ENCODE data around the gene HCAR2.

The HCAR2 gene

GRCh38 chr12:122740351-122740750, 37.2 kb upstream of the HCAR2 start:
- peaks cover 9% of the 10 kb centered on the region; the same call in 1 of the 2 replicates for H3K9me3 ChIP-seq (ENCODE audit: insufficient read depth, low read length)
- H3K9ac ChIP-seq (ENCODE audit: insufficient read length, low read depth) = no peak overlapping the region
- H3K27me3 ChIP-seq (ENCODE audit: insufficient read depth, insufficient read length) = no peaks in the 10 kb centered on the region
- H3K4me1 ChIP-seq (ENCODE audit: insufficient read depth, insufficient read length) = peaks cover 2% of the 10 kb centered on the region
- no peaks in the 10 kb centered on the region for H3K36me3 ChIP-seq (ENCODE audit: insufficient read depth, insufficient read length, low read length)
- no peak for DNase-seq (ENCODE audit: low read depth, low spot score)
- TF ChIP-seq ZNF274 (IDR thresholded peaks at IDR 0.05; ENCODE audit: low read depth, low read length) (no peak), YY1 (IDR thresholded peaks at IDR 0.05; ENCODE audit: insufficient read depth, insufficient read length) (no peak), SUZ12 (IDR thresholded peaks at IDR 0.05; ENCODE audit: extremely low read depth, insufficient read depth, insufficient read length) (no peak)
- no peak overlapping the region for H3K4me3 ChIP-seq (ENCODE audit: insufficient read length, low read depth)

GRCh38 chr12:122738571-122738970, 35.4 kb upstream of the HCAR2 start:
- Histone ChIP-seq H3K4me3 (ENCODE audit: insufficient read length, low read depth) (no peak overlapping the region), H3K4me1 (ENCODE audit: insufficient read depth, insufficient read length) (peaks cover 2% of the 10 kb centered on the region), H3K27me3 (ENCODE audit: insufficient read depth, insufficient read length) (no peaks in the 10 kb centered on the region), H3K9ac (ENCODE audit: insufficient read length, low read depth) (no peak overlapping the region), H3K36me3 (ENCODE audit: insufficient read depth, insufficient read length, low read length) (no peaks in the 10 kb centered on the region), H3K9me3 (ENCODE audit: insufficient read depth, low read length) (peaks cover 9% of the 10 kb centered on the region; the same call in 1 of the 2 replicates)
- DNase-seq (ENCODE audit: low read depth, low spot score) = no peak
- TF ChIP-seq ZNF274 (IDR thresholded peaks at IDR 0.05; ENCODE audit: low read depth, low read length) (no peak), SUZ12 (IDR thresholded peaks at IDR 0.05; ENCODE audit: extremely low read depth, insufficient read depth, insufficient read length) (no peak), YY1 (IDR thresholded peaks at IDR 0.05; ENCODE audit: insufficient read depth, insufficient read length) (no peak)

GRCh38 chr12:122732611-122733010, 29.5 kb upstream of the HCAR2 start:
- no peak for DNase-seq (ENCODE audit: low read depth, low spot score)
- no peak overlapping the region for H3K9ac ChIP-seq (ENCODE audit: insufficient read length, low read depth)
- peaks cover 9% of the 10 kb centered on the region; the same call in 1 of the 2 replicates for H3K9me3 ChIP-seq (ENCODE audit: insufficient read depth, low read length)
- peaks cover 2% of the 10 kb centered on the region for H3K4me1 ChIP-seq (ENCODE audit: insufficient read depth, insufficient read length)
- no peaks in the 10 kb centered on the region for H3K36me3 ChIP-seq (ENCODE audit: insufficient read depth, insufficient read length, low read length)
- H3K4me3 ChIP-seq (ENCODE audit: insufficient read length, low read depth) = no peak overlapping the region
- H3K27me3 ChIP-seq (ENCODE audit: insufficient read depth, insufficient read length) = no peaks in the 10 kb centered on the region
- TF ChIP-seq ZNF274 (IDR thresholded peaks at IDR 0.05; ENCODE audit: low read depth, low read length) = no peak
- TF ChIP-seq YY1 (IDR thresholded peaks at IDR 0.05; ENCODE audit: insufficient read depth, insufficient read length) = no peak
- no peak for TF ChIP-seq SUZ12 (IDR thresholded peaks at IDR 0.05; ENCODE audit: extremely low read depth, insufficient read depth, insufficient read length)

- H3K4me1 ChIP-seq (ENCODE audit: insufficient read depth, insufficient read length) = peaks cover 2% of the 10 kb centered on the region
- DNase-seq (ENCODE audit: low read depth, low spot score) = no peak
- no peak overlapping the region for H3K4me3 ChIP-seq (ENCODE audit: insufficient read length, low read depth)
- H3K9ac ChIP-seq (ENCODE audit: insufficient read length, low read depth) = no peak overlapping the region
- H3K9me3 ChIP-seq (ENCODE audit: insufficient read depth, low read length) = peaks cover 9% of the 10 kb centered on the region; the same call in 1 of the 2 replicates
- no peak for TF ChIP-seq YY1 (IDR thresholded peaks at IDR 0.05; ENCODE audit: insufficient read depth, insufficient read length)
- no peak for TF ChIP-seq SUZ12 (IDR thresholded peaks at IDR 0.05; ENCODE audit: extremely low read depth, insufficient read depth, insufficient read length)
- TF ChIP-seq ZNF274 (IDR thresholded peaks at IDR 0.05; ENCODE audit: low read depth, low read length) = no peak
- H3K36me3 ChIP-seq (ENCODE audit: insufficient read depth, insufficient read length, low read length) = no peaks in the 10 kb centered on the region
- no peaks in the 10 kb centered on the region for H3K27me3 ChIP-seq (ENCODE audit: insufficient read depth, insufficient read length)
Observed at GRCh38 chr12:122732170-122732569, 29.0 kb upstream of the HCAR2 start.

- TF ChIP-seq ZNF274 (IDR thresholded peaks at IDR 0.05; ENCODE audit: low read depth, low read length) (no peak), YY1 (IDR thresholded peaks at IDR 0.05; ENCODE audit: insufficient read depth, insufficient read length) (no peak), SUZ12 (IDR thresholded peaks at IDR 0.05; ENCODE audit: extremely low read depth, insufficient read depth, insufficient read length) (no peak)
- Histone ChIP-seq H3K36me3 (ENCODE audit: insufficient read depth, insufficient read length, low read length) (no peaks in the 10 kb centered on the region), H3K4me1 (ENCODE audit: insufficient read depth, insufficient read length) (peaks cover 2% of the 10 kb centered on the region), H3K9ac (ENCODE audit: insufficient read length, low read depth) (peak within 1 kb of the TSS; percentile 39), H3K4me3 (ENCODE audit: insufficient read length, low read depth) (no peak within 1 kb of the TSS), H3K27me3 (ENCODE audit: insufficient read depth, insufficient read length) (no peaks in the 10 kb centered on the region), H3K9me3 (ENCODE audit: insufficient read depth, low read length) (no peaks in the 10 kb centered on the region)
- no peak for DNase-seq (ENCODE audit: low read depth, low spot score)
Observed at GRCh38 chr12:122730215-122731014, 27.3 kb upstream of the HCAR2 start, which contains the start of gene HCAR1. TSS of gene HCAR1 (minus strand) at chr12:122730844. CDS start at chr12:122730339, 505 bp downstream.

- H3K4me1 ChIP-seq (ENCODE audit: insufficient read depth, insufficient read length) = peaks cover 2% of the 10 kb centered on the region
Observed at GRCh38 chr12:122729583-122730214, 26.5 kb upstream of the HCAR2 start.

GRCh38 chr12:122726080-122726558, 23.0 kb upstream of the HCAR2 start:
- Histone ChIP-seq H3K9me3 (ENCODE audit: insufficient read depth, low read length) (no peaks in the 10 kb centered on the region), H3K36me3 (ENCODE audit: insufficient read depth, insufficient read length, low read length) (no peaks in the 10 kb centered on the region), H3K27me3 (ENCODE audit: insufficient read depth, insufficient read length) (no peaks in the 10 kb centered on the region), H3K4me3 (ENCODE audit: insufficient read length, low read depth) (no peak overlapping the region), H3K4me1 (ENCODE audit: insufficient read depth, insufficient read length) (no peaks in the 10 kb centered on the region), H3K9ac (ENCODE audit: insufficient read length, low read depth) (no peak overlapping the region)
- peak; percentile 56 for DNase-seq (ENCODE audit: low read depth, low spot score)
- no peak for TF ChIP-seq YY1 (IDR thresholded peaks at IDR 0.05; ENCODE audit: insufficient read depth, insufficient read length)
- no peak for TF ChIP-seq SUZ12 (IDR thresholded peaks at IDR 0.05; ENCODE audit: extremely low read depth, insufficient read depth, insufficient read length)
- no peak for TF ChIP-seq ZNF274 (IDR thresholded peaks at IDR 0.05; ENCODE audit: low read depth, low read length)

More at GRCh38 chr12:122729583-122730214, 26.5 kb upstream of the HCAR2 start:
- TF ChIP-seq SUZ12 (IDR thresholded peaks at IDR 0.05; ENCODE audit: extremely low read depth, insufficient read depth, insufficient read length) (no peak), ZNF274 (IDR thresholded peaks at IDR 0.05; ENCODE audit: low read depth, low read length) (no peak), YY1 (IDR thresholded peaks at IDR 0.05; ENCODE audit: insufficient read depth, insufficient read length) (no peak)
- Histone ChIP-seq H3K27me3 (ENCODE audit: insufficient read depth, insufficient read length) (no peaks in the 10 kb centered on the region), H3K9me3 (ENCODE audit: insufficient read depth, low read length) (no peaks in the 10 kb centered on the region), H3K36me3 (ENCODE audit: insufficient read depth, insufficient read length, low read length) (no peaks in the 10 kb centered on the region), H3K9ac (ENCODE audit: insufficient read length, low read depth) (peak overlapping the region; percentile 39), H3K4me3 (ENCODE audit: insufficient read length, low read depth) (no peak overlapping the region)
- no peak for DNase-seq (ENCODE audit: low read depth, low spot score)

Measured in NT2/D1 (cell line).